Caki2 (cell line): ENCODE measurements around the gene GADD45GIP1. TPM values are rescaled to one million over a fixed set of nuclear protein-coding genes. Genes with fewer than 3 reads are reported as not detected.
"Not testable (repeated sequence)": the region's sequence is repeated elsewhere in the genome, so short reads cannot be mapped to it uniquely, and the experiment has no call there.

Source experiments
- DNase-seq: peaks from one replicate; pipeline ENCODE4 v3.0.0-alpha.2; 2015; ENCODE audit warnings: low read depth
- in situ Hi-C: cut with HindIII; loops from 2 replicates; pipeline ENCODE4 v1.10.0; 2016; ENCODE audit warnings: low sequenced_read_pairs, low pct_unique_long_range_greater_than_20kb, mixed read lengths
- total RNA-seq: library from RNA; depleted of rRNA; stranded (reverse); fragments of >200 nt; shearing (Covaris generic); gene quantifications from 2 replicates; pipeline ENCODE4 v1.2.3, GENCODE V29; 2014; ENCODE audit warnings: low replicate concordance

GADD45GIP1 gene
- total RNA-seq, 1 experiment from 2014 or later, result 117 TPM

GRCh38 chr19:12970070-12970820 lies 13.2 kb upstream of the GADD45GIP1 start:
- DNase-seq, result no peak
- in situ Hi-C loops, result no loop called here

DNA sequence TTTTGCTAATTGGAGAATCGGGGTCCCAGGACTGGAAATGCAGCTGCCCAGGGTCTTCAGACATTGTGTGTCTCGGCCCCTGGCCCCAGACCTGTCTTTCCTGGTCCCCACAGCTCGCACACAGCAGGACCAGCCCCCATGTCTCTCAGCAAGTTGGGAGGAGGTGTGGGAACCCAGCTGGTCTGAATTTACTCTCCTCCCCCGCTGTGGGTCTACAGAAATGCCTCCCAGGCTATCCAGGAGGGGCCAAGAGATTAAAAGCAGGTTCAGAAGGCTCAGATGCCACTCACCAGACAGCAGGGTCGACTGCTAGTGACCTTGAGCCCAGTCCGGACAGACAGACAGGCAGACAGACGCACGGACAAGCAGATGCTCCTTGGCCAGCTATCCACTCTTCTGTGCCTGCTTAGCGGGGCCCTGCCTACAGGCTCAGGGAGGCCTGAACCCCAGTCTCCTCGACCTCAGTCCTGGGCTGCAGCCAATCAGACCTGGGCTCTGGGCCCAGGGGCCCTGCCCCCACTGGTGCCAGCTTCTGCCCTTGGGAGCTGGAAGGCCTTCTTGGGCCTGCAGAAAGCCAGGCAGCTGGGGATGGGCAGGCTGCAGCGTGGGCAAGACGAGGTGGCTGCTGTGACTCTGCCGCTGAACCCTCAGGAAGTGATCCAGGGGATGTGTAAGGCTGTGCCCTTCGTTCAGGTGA lies 12.4 kb upstream of the GADD45GIP1 start, which contains the start of gene DAND5:
TSS of gene DAND5 (plus strand) at position 285 of the 697 bp plus-strand sequence. CDS start at position 370, 85 bp downstream.
- in situ Hi-C loops, result no loop called here
- no peak for DNase-seq

- in situ Hi-C loops, result no loop called here
- DNase-seq, result no peak
Observed at GRCh38 chr19:12967907-12968306, 10.9 kb upstream of the GADD45GIP1 start.

GRCh38 chr19:12965812-12966135 lies 8.8 kb upstream of the GADD45GIP1 start:
- in situ Hi-C loops, result no loop called here
- DNase-seq, result no peak

- in situ Hi-C loops, result no loop called here
- peak; percentile 83 for DNase-seq
Observed at GRCh38 chr19:12965017-12965811, 8.2 kb upstream of the GADD45GIP1 start.

DNA sequence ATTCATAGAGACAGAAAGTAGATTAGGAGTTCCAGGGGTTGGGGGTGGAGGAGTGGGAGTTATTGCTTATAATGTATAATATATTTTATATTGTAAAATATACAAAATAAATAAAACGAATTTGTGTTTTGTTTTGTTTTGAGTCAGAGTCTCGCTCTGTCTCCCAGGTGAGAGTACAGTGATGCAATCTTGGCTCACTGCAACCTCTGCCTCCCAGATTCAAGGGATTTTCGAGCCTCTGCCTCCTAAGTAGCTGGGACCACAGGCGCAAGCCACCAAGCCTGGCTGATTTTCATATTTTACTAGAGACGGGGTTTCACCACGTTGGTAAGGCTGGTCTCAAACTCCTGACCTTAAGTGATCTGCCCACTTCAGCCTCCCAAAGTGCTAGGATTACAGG lies 2.5 kb upstream of the GADD45GIP1 start:
- DNase-seq, result no peak
- in situ Hi-C loops, result no loop called here

- in situ Hi-C loops, DNase-seq: not testable (repeated sequence)
Observed at GRCh38 chr19:12957389-12957952, 448 bp upstream of the GADD45GIP1 start.

DNA sequence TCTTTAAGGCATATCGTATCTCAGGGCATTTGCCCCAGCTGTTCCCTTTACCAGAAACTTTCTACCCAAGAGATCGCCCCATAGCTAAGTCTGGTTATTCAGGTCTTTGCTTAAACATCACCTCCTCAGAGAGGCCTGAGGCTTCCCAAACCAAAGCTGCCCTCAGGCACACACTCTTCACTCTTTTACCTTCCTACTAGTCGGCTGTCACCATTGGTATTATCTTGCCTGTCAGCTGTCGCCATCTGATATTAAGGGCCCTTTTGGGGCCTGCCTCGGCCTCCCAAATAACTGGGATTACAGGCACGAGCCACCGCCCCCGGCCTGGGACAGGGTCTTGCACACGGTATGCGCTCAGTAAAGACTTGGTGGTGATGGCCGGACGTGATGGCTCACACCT lies 1.0 kb downstream of the GADD45GIP1 start:
- in situ Hi-C loops, result no loop called here
- no peak for DNase-seq

GRCh38 chr19:12955575-12955974 lies 1.4 kb downstream of the GADD45GIP1 start:
- in situ Hi-C loops, DNase-seq: not testable (repeated sequence)

DNA sequence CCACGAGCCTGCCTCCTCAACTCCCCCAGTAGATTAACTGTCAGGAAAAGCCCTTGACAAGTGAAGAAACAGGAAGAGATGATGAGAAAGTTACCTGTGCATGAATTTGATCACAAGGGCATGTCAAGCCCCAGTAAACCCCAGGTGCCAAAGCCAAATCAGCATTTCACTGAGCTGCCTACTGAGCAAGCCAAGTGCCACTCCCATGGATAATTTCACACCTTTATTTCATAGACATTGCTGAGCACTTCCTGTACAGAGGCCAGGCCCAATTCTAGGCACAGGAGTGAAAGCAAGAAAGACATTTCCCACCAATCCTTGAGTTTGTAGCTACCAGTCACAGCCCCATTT lies 2.4 kb downstream of the GADD45GIP1 start:
- in situ Hi-C loops, result no loop called here

GRCh38 chr19:12953799-12954611 lies 3.0 kb downstream of the GADD45GIP1 start:
- DNase-seq, result no peak
- in situ Hi-C loops, result no loop called here

More for the DNA sequence above, 2.4 kb downstream of the GADD45GIP1 start:
- no peak for DNase-seq

DNA sequence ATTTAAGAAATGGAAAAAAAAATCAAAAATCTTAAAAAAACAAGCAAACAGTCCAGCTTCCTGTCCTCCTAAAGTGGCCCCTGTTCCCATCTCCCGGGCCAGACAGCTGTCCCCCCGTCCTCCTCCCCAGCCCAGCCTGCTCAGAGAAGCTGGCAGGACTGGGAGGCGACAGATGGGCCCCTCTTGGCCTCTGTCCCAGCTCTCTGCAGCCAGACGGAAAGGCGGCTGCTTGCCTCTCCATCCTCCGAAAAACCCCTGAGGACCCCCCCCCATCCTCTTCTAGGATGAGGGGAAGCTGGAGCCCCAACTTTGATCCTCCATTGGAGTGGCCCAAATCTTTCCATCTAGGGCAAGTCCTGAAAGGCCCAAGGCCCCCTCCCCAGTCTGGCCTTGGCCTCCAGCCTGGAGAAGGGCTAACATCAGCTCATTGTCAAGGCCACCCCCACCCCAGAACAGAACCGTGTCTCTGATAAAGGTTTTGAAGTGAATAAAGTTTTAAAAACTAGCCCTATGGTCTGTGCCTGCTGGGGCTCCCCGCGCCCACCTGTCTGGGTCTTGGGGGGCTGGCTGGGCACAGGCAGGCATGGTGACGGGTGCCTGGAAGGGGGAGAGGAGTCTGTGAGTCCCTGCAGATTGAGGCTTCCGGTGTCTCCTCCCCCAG lies 3.8 kb downstream of the GADD45GIP1 start:
- no peak for DNase-seq
- in situ Hi-C loops, result no loop called here

DNA sequence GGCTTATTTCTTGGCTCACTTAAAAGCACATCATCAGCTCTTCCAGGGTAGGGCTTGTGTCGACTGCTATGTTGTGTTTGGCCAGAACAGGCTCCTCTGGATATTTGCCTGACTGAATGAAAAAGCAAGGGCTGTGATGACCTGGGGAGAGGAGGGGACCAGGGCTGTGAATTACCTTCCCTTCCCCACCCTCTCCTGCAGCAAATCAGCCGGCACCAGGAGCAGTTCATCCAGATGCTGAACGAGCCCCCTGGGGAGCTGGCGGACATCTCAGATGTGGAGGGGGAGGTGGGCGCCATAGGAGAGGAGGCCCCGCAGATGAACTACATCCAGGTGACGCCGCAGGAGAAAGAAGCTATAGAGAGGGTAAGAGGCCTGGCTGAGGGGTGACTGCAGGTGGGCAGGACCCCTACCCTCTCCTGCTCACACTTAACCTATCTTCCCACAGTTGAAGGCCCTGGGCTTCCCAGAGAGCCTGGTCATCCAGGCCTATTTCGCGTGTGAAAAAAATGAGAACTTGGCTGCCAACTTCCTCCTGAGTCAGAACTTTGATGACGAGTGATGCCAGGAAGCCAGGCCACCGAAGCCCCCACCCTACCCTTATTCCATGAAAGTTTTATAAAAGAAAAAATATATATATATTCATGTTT lies 4.4 kb downstream of the GADD45GIP1 start:
- no peak for DNase-seq
- in situ Hi-C loops, result no loop called here

- in situ Hi-C loops, DNase-seq: not testable (repeated sequence)
Observed at GRCh38 chr19:12952050-12952449, 5.0 kb downstream of the GADD45GIP1 start.

DNA sequence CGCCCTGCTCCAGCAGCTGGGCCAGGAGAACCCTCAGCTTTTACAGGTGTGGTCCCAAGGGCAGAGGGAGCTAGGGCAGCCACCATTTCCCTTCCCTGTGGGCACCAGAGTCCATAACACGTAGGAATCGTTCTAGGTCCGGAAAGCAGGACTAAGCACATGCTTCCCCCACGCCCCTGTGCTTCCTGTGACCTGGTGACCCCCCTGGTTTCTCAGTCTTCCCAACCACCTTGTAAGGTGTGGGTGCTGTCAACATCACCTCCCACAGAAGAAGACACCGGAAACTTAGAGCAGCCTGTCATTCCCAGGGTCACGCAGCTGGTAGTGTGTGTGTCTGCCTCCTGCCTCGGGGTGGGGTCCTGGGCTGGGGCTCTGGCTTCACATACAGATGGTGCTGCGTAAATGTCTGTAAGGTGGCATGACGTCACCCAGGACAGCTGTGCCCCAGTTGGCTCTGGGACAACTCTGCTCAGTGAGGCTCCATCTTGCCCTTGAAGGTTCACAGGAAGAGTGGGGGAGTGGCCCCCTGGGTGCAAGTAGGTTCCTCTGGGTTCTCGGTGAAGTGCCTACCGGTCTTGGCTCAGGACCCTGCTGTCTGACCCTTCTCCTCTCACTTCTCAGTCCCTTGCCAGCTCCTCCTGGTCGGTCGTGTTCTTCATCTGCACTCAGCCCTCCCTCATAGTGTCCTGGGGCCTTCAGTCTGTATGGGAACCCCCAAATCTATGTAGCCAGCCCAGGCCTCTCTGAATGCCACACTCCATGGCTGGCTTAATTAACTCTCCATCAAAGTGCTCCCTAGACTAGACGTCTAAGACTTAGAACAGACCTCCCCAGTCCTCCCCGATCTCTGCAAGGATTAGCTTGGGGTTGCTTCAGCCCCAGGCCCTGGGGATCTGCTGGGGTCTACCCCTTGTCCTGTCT lies 7.4 kb downstream of the GADD45GIP1 start:
- DNase-seq, result no peak
- in situ Hi-C loops, result no loop called here
